ENCODE measurements around the gene B4GALT3.

GRCh38 chr1:161171191-161171590 is 6.1 kb downstream of the B4GALT3 start:
- TF ChIP-seq CTCF (IDR thresholded peaks at IDR 0.05) (no peak), POLR2A (IDR thresholded peaks at IDR 0.05) (no peak)
